Tracheal epithelial cell (primary cell): ENCODE data around the gene FBXW10B. TPM values are rescaled to one million over a fixed set of nuclear protein-coding genes. Genes with fewer than 3 reads are reported as not detected.

ENCODE experiments used
- total RNA-seq: library from RNA; depleted of rRNA; stranded (reverse); fragments of >200 nt; gene quantifications from 2 replicates; pipeline ENCODE4 v1.2.1, GENCODE V29; 2014

FBXW10B gene, protein sequence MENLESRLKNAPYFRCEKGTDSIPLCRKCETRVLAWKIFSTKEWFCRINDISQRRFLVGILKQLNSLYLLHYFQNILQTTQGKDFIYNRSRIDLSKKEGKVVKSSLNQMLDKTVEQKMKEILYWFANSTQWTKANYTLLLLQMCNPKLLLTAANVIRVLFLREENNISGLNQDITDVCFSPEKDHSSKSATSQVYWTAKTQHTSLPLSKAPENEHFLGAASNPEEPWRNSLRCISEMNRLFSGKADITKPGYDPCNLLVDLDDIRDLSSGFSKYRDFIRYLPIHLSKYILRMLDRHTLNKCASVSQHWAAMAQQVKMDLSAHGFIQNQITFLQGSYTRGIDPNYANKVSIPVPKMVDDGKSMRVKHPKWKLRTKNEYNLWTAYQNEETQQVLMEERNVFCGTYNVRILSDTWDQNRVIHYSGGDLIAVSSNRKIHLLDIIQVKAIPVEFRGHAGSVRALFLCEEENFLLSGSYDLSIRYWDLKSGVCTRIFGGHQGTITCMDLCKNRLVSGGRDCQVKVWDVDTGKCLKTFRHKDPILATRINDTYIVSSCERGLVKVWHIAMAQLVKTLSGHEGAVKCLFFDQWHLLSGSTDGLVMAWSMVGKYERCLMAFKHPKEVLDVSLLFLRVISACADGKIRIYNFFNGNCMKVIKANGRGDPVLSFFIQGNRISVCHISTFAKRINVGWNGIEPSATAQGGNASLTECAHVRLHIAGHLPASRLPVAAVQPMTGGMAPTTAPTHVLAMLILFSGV
- 1.4 TPM in 1 of 2 replicates, not detected in the other for total RNA-seq

DNA sequence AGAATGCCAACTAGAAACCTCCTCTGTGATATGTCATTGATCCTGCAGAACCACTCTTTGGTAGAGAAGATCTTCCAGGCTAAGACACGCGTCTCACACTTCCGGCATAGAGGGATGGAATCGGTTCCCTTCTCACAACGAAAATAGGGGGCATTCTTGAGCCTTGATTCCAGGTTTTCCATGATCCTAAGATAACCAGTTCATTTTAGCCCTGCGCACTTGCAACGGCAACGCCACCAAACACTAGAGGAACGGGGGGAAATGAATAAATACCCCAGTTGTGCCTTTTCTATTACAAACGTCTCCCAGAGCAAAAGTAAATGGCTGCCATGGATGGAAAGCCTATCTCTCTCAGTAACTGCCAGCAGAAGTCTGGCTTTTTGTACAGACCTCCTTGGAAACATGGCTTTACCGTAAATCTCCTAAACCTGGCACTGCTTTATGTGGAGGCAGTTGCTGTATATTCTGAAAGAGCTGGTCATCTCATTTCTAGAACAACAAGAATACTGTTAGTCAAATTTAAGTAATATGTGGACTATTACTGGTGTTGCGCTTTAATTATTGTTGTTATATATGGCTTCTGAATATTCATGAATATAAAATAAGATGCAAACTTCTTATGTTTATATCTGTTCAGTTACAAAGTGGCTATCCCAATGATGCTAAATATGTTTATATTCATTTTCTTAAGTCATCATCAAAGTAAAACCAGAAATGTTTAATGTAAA is at the start of gene FBXW10B:
TSS of gene FBXW10B (minus strand) at position 374 of the 728 bp plus-strand sequence. CDS start at position 182, 192 bp downstream.

Other genes starting within 250 kb of the FBXW10B start
- gene CDRT4, start 152.1 kb downstream of the FBXW10B start, total RNA-seq: 0.24 and 0.43 TPM in 2 replicates
- 6.4 and 14.5 TPM in 2 replicates for gene TVP23C, start 56.2 kb downstream of the FBXW10B start, total RNA-seq
- gene TRIM16, start 64.6 kb upstream of the FBXW10B start, total RNA-seq: 60.3 and 147 TPM in 2 replicates
- gene ZNF286A, start 80.0 kb upstream of the FBXW10B start, total RNA-seq: 19.6 and 33.7 TPM in 2 replicates
- not detected in 2 replicates for gene TBC1D26, start 112.6 kb upstream of the FBXW10B start, total RNA-seq